Measurements from ENCODE around the gene FLNC.

Gene FLNC

DNA sequence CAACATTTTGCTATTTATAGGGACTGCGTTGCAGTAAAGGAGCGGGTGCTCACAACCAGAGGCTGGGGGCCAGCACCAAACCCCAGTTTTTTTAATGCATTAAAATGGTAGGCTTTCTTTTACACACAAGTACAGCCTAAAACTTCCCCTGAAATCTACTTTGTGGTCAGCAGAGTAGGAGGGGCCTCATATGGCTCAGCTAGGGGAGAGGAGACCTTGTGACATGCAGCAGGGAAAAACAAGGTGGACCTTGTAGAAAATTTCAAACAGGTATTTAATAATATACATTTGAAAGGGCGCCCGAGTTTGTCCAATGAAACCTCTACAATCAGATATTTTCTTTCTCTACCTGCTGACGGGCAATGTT is 37.0 kb upstream of the FLNC start:
- ChIA-PET CTCF (no interaction called here), POLR2A (no interaction called here)
- TF ChIP-seq FOXM1 (IDR thresholded peaks at IDR 0.05; ENCODE audit: borderline replicate concordance), result no peak
- no peak for TF ChIP-seq SP1 (IDR thresholded peaks at IDR 0.05)
- no peak for TF ChIP-seq SUZ12 (IDR thresholded peaks at IDR 0.05)
- TF ChIP-seq BHLHE40 (IDR thresholded peaks at IDR 0.05; ENCODE audit: borderline replicate concordance), result no peak
- no peak for TF ChIP-seq NFRKB (IDR thresholded peaks at IDR 0.05)
- TF ChIP-seq FOXA1 (IDR thresholded peaks at IDR 0.05), result no peak
- TF ChIP-seq, protein P1, sequence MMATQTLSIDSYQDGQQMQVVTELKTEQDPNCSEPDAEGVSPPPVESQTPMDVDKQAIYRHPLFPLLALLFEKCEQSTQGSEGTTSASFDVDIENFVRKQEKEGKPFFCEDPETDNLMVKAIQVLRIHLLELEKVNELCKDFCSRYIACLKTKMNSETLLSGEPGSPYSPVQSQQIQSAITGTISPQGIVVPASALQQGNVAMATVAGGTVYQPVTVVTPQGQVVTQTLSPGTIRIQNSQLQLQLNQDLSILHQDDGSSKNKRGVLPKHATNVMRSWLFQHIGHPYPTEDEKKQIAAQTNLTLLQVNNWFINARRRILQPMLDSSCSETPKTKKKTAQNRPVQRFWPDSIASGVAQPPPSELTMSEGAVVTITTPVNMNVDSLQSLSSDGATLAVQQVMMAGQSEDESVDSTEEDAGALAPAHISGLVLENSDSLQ (IDR thresholded peaks at IDR 0.05), result no peak
- no peak for TF ChIP-seq ELF4 (IDR thresholded peaks at IDR 0.05)
- no peak for TF ChIP-seq FOXK2 (IDR thresholded peaks at IDR 0.05)
- no peak for TF ChIP-seq CTBP1 (IDR thresholded peaks at IDR 0.05; ENCODE audit: borderline replicate concordance)
- no peak for DNase-seq (ENCODE audit: extremely low spot score)

DNA sequence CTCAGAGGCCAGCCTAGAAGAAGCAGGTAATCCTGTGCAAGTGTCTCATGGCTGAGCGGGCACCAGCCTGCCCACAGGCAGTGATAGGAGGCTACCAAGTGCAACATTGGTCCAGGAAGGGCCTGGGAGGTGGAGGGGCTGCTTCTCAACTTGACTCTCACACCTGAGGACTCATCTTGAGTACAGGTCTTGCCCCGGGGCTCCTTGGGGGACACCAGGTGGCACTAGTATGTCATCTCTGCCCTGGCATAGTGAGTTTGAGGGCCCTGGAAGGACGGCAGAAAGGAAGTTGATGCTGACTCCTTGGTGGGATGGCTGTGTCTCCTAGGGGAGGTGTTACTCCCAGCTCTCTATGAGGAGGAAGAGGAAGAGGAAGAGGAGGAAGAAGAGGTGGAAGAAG is 36.2 kb upstream of the FLNC start:
- DNase-seq (ENCODE audit: extremely low spot score), result no peak
- CTCF ChIA-PET, result no interaction called here
- TF ChIP-seq FOXM1 (IDR thresholded peaks at IDR 0.05; ENCODE audit: borderline replicate concordance) (no peak), ELF4 (IDR thresholded peaks at IDR 0.05) (no peak), CTBP1 (IDR thresholded peaks at IDR 0.05; ENCODE audit: borderline replicate concordance) (no peak)
- POLR2A ChIA-PET, result interaction anchor here (0.6 kb wide), 1 partner anchor 46 kb away, joined by 3 read pairs; no protein-coding TSS in a partner anchor

DNA sequence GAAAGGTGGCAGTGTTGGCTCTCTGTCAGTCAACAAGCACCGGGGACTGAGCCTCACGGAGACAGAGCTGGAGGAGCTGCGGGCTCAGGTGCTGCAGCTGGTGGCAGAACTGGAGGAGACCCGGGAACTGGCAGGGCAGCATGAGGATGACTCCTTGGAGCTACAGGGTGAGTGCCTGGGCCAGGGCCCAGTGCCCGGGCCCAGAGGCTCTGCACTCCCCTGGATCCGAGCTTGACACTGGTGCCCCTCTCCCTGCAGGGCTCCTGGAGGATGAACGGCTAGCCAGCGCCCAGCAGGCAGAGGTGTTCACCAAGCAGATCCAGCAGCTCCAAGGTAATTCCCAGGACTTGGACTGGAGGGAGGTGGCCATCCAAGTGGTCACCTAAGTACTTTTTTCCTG is 35.8 kb upstream of the FLNC start:
- POLR2A ChIA-PET, result interaction anchor here (0.6 kb wide), 1 partner anchor 46 kb away, joined by 3 read pairs; no protein-coding TSS in a partner anchor
- CTCF ChIA-PET, result no interaction called here

DNA sequence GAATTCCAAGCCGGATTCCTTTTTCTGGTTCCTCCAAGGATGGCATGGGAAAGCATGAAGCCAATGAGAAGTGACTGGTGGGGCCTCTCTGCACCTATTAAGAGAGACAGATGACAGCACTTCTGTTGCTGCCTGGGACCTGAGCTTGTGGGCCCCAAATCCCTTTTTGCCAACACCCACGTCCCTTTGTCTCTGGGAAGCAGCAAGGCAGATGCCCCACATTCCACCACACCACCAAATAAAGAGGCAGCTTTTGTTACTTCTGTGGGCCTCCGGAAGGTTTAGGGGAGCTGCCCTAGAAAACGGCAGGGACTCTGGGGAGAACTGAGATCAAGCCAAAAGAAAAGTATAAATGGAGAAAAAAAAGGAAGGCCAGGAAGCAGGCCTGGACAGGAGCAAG is 35.1 kb upstream of the FLNC start:
- TF ChIP-seq ZNF384 (IDR thresholded peaks at IDR 0.05) (no peak), ELF4 (IDR thresholded peaks at IDR 0.05) (no peak)
- CTCF ChIA-PET, result no interaction called here
- POLR2A ChIA-PET, result no interaction called here
- DNase-seq (ENCODE audit: extremely low spot score), result no peak

More for the DNA sequence above, 35.8 kb upstream of the FLNC start:
- TF ChIP-seq FOXK2 (IDR thresholded peaks at IDR 0.05) (no peak), HDGF (IDR thresholded peaks at IDR 0.05; ENCODE audit: borderline replicate concordance) (no peak), FOXM1 (IDR thresholded peaks at IDR 0.05; ENCODE audit: borderline replicate concordance) (no peak), TARDBP (IDR thresholded peaks at IDR 0.05) (no peak), ELF4 (IDR thresholded peaks at IDR 0.05) (no peak), L3MBTL2 (conservative IDR thresholded peaks at IDR 0.05) (no peak), BHLHE40 (IDR thresholded peaks at IDR 0.05; ENCODE audit: borderline replicate concordance) (no peak), ZNF384 (IDR thresholded peaks at IDR 0.05) (no peak), CTBP1 (IDR thresholded peaks at IDR 0.05; ENCODE audit: borderline replicate concordance) (no peak), ARNT (IDR thresholded peaks at IDR 0.05) (no peak), FOXA1 (IDR thresholded peaks at IDR 0.05) (no peak), NFRKB (IDR thresholded peaks at IDR 0.05) (no peak), LEF1 (IDR thresholded peaks at IDR 0.05; ENCODE audit: borderline replicate concordance) (no peak), SUZ12 (IDR thresholded peaks at IDR 0.05) (no peak)
- TF ChIP-seq, protein P1 (IDR thresholded peaks at IDR 0.05), result no peak
- no peak for DNase-seq (ENCODE audit: extremely low spot score)

DNA sequence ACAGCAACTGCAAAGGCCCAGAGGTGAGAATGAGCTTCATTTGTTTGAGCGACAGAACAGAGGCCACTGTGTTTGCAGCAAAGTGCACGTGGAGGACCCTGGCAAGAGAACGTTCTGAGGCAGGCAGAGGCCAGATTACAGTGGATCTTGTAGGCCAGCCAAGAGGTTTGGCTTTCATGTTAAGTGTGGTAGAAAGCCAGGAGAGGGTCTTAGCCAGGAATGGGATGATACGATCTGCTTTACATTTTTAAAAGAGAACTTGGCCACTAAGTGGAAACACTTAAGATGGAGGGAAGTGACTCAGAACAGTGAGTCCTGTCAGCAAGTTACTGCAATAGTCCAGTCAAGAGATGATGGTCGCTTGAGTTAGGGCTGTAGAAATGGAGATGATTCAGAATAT is 33.9 kb upstream of the FLNC start:
- TF ChIP-seq SP1 (IDR thresholded peaks at IDR 0.05) (no peak), TARDBP (IDR thresholded peaks at IDR 0.05) (no peak), FOXK2 (IDR thresholded peaks at IDR 0.05) (no peak), NFRKB (IDR thresholded peaks at IDR 0.05) (no peak), ELF4 (IDR thresholded peaks at IDR 0.05) (no peak), HDGF (IDR thresholded peaks at IDR 0.05; ENCODE audit: borderline replicate concordance) (no peak)
- TF ChIP-seq, protein P1 (IDR thresholded peaks at IDR 0.05), result no peak
- DNase-seq (ENCODE audit: extremely low spot score), result no peak
- CTCF ChIA-PET, result no interaction called here
- POLR2A ChIA-PET, result no interaction called here

DNA sequence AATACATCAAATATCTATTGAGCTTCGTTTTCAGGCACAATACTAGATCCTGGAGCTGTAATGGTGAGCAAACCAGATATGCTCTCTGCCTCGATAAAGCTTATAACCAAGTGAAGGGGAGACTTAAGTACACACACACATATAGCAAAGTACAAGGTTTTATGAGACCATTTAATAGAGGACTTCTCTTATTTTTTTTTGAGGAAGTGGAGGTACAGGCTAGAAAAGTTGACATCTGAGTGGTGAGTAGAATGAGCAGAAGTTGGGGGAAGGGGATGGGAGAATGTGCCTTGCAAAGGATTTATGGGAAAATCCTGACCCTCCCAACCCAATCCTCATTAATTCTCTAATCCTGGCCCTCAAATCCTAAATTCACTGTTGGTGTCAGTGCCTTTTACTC is 30.8 kb upstream of the FLNC start:
- no peak for DNase-seq (ENCODE audit: extremely low spot score)
- POLR2A ChIA-PET, result interaction anchor here (1.1 kb wide), 1 partner anchor 32 kb away, joined by 3 read pairs; no protein-coding TSS in a partner anchor
- CTCF ChIA-PET, result no interaction called here
- TF ChIP-seq SP1 (IDR thresholded peaks at IDR 0.05) (no peak), BHLHE40 (IDR thresholded peaks at IDR 0.05; ENCODE audit: borderline replicate concordance) (no peak), ZNF384 (IDR thresholded peaks at IDR 0.05) (no peak), SUZ12 (IDR thresholded peaks at IDR 0.05) (no peak), ELF4 (IDR thresholded peaks at IDR 0.05) (no peak), ARNT (IDR thresholded peaks at IDR 0.05) (no peak), NFRKB (IDR thresholded peaks at IDR 0.05) (no peak), TARDBP (IDR thresholded peaks at IDR 0.05) (no peak), FOXA1 (IDR thresholded peaks at IDR 0.05) (no peak), FOXK2 (IDR thresholded peaks at IDR 0.05) (no peak), FOXM1 (IDR thresholded peaks at IDR 0.05; ENCODE audit: borderline replicate concordance) (no peak)
- TF ChIP-seq, protein P1 (IDR thresholded peaks at IDR 0.05), result no peak

DNA sequence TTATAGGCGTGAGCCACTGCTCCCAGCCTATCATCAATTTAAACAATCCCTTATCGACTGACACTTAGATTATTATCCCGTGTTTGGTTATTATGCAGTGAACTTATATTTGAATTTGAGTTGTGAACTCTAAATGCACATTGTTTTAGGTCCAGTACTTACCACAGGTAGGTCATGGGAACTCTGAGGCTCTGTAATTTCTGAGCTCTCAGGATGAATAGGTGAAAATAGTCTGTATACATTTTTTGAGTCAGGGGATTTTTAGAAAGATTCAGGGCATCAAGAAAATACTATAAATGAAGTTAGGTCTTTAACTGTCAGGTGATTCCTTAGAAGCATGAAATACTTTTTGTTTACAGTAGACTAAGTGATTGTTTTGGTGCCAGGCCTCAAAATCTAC is 29.6 kb upstream of the FLNC start:
- DNase-seq (ENCODE audit: extremely low spot score), result no peak
- TF ChIP-seq FOXM1 (IDR thresholded peaks at IDR 0.05; ENCODE audit: borderline replicate concordance) (no peak), ELF4 (IDR thresholded peaks at IDR 0.05) (no peak), SP1 (IDR thresholded peaks at IDR 0.05) (no peak), LEF1 (IDR thresholded peaks at IDR 0.05; ENCODE audit: borderline replicate concordance) (no peak), SUZ12 (IDR thresholded peaks at IDR 0.05) (no peak), FOXK2 (IDR thresholded peaks at IDR 0.05) (no peak), CTBP1 (IDR thresholded peaks at IDR 0.05; ENCODE audit: borderline replicate concordance) (no peak), TARDBP (IDR thresholded peaks at IDR 0.05) (no peak), ZNF384 (IDR thresholded peaks at IDR 0.05) (no peak), FOXA1 (IDR thresholded peaks at IDR 0.05) (no peak), L3MBTL2 (conservative IDR thresholded peaks at IDR 0.05) (no peak), ARNT (IDR thresholded peaks at IDR 0.05) (no peak), BHLHE40 (IDR thresholded peaks at IDR 0.05; ENCODE audit: borderline replicate concordance) (no peak), NFRKB (IDR thresholded peaks at IDR 0.05) (no peak), HDGF (IDR thresholded peaks at IDR 0.05; ENCODE audit: borderline replicate concordance) (no peak)
- TF ChIP-seq, protein P1 (IDR thresholded peaks at IDR 0.05), result no peak
- CTCF ChIA-PET, result no interaction called here
- POLR2A ChIA-PET, result no interaction called here
